Stimulated activated naive B cell treated with anti-CD40 and anti-IgM and Interleukin-4, amounts not matched to agents 10 μg/mL and 1 μg/mL and 100 μg/mL, for 72 hours (primary cell): Measurements from ENCODE around the gene RAD9A.

ENCODE experiments used
- ATAC-seq, 2 donors: fragments of 150-1000 bp; cut with Tn5 transposase; replicated peaks; 2 replicates each; pipeline ENCODE4 v1.10.0; 2021; ENCODE audit warnings: moderate library complexity in 1 of 2
- DNase-seq: peaks from one replicate; pipeline ENCODE4 v3.0.0; 2021
- H3K27ac Mint-ChIP-seq: one replicate; pipeline ENCODE4 v1.8.0; 2022; ENCODE audit warnings: mild to moderate bottlenecking, mixed read lengths
- H3K27me3 Mint-ChIP-seq, 2 donors: one replicate each; pipeline ENCODE4 v1.8.0; 2022; ENCODE audit warnings: mixed read lengths in 2 of 2
- H3K36me3 Mint-ChIP-seq, 2 donors: one replicate each; pipeline ENCODE4 v1.8.0; 2022; ENCODE audit warnings: mixed read lengths in 2 of 2, mild to moderate bottlenecking in 1 of 2
- H3K4me1 Mint-ChIP-seq, 2 donors: one replicate each; pipeline ENCODE4 v1.8.0; 2022; ENCODE audit warnings: mixed read lengths in 2 of 2, mild to moderate bottlenecking in 1 of 2
- H3K4me3 Mint-ChIP-seq, 2 donors: one replicate each; pipeline ENCODE4 v1.8.0; 2022; ENCODE audit warnings: mild to moderate bottlenecking in 2 of 2, mixed read lengths in 2 of 2, moderate library complexity in 1 of 2
- H3K9me3 Mint-ChIP-seq, 2 donors: one replicate each; pipeline ENCODE4 v1.8.0; 2022; ENCODE audit warnings: mixed read lengths in 2 of 2, mild to moderate bottlenecking in 1 of 2

The RAD9A gene

DNA sequence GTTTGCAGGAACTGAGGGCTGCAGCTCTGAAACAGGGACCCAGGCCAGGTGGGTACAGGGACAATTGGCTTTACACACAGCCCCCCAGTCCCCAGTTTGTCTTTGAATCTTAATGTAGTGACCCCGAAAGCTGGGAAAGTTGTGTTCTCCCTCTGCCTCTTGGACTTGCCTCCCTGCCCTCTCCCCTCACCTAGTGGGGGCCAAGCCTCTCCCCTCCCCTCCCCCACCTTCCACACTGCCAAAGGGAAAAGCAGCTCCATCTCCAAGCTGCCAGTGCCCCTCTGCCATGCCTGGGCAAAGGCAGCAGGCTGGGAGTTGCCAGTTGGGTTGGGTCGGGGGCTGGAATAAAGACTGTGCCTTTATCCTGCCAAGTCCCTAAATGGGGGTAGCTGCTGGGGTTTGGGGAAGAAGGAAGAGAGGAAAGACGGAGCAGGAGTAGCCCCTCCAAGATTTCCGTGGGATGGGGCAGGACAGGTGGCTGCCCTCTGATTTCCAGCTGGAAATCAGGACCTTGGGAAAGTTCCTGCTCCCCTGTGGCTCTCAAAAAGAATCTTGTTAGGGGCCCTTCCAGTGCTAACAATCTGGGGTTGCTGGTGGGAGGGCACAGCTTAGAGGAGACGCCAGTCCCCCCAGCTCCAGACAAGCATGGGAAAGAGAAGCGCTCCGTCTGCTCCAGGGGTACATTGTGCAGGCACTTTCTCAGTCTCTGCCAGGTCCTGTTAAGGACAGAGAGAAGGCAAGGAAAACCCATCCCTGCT, 15.5 kb upstream of the RAD9A start:
- H3K4me3 Mint-ChIP-seq, result peak overlapping the region in 1 of 2 donors; percentile 21
- no peak overlapping the region for H3K27ac Mint-ChIP-seq

DNA sequence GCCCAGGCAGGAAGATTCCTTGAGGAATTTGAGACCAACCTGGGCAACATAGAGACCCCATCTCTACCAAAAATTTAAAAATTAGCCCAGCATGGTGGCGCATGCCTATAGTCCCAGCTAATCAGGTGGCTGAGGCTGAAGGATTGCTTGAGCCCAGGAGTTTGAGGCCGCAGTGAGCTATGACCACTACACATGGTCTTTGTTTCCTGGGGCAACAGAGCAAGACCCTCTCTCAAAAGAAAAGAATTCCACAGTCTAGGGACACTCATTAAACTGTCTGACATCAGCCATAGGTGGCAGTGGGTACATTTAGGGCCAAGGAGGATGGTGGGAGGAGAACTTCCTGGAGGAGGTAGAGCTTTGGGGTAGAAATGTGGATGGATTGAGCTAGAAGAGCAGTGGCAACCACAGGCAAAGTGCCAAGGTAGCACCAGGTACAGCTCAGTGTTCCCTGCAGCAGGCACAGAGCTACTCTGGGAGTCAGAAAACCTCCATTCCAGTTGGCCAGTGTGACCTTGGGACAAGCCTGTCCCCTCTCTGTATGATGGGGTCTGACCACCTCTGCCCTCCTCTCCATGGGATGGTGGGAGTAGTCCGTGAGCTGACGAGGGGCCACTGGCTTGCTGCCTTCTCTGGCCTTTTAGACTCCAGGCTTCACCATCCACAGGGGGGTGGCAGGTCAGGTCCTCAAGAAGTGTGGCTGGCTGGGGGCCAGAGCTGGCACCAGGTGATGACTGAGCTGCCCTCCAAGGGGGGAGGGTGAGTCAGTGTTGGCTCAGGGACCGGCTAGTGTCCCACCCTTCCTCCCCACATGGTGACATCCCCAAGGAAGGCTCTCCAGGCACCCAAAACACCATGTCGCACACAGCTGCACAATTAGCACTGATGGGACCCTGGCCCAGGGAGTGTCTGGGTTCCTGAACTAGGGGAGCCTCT, 14.6 kb upstream of the RAD9A start:
- no peak for ATAC-seq
- Mint-ChIP-seq H3K4me1 (peaks cover 37 to 56% of the 10 kb centered on the region in 2 donors), H3K9me3 (no peaks in the 10 kb centered on the region), H3K4me3 (no peak overlapping the region), H3K27ac (no peak overlapping the region), H3K36me3 (peaks cover 0 to 4% of the 10 kb centered on the region in 2 donors), H3K27me3 (no peaks in the 10 kb centered on the region)
- DNase-seq, result no peak

More for the DNA sequence above, 15.5 kb upstream of the RAD9A start:
- no peaks in the 10 kb centered on the region for H3K9me3 Mint-ChIP-seq
- H3K27me3 Mint-ChIP-seq, result no peaks in the 10 kb centered on the region
- ATAC-seq (no peak), DNase-seq (no peak)
- peaks cover 3 to 12% of the 10 kb centered on the region in 2 donors for H3K36me3 Mint-ChIP-seq
- H3K4me1 Mint-ChIP-seq, result peaks cover 43 to 57% of the 10 kb centered on the region in 2 donors

DNA sequence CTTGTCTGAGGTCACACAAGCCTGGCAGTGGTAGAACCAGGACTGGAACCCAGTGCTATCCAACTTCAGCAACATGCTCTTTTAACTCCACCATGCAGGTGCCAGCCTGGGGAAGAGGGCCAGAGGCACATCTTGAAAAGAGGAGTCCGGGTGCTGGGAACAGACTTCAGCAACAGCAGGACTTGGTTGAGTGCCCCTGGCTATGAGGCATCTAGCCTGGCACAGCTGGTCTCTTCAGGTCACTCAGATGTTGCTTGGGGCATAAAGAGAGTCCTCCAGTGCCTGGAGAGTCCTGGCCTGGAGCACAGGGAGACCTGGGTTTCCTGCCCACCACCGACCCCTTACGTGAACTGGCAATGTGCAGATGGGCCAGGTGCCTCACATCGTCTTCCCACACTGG, 13.2 kb upstream of the RAD9A start:
- peaks cover 41 to 61% of the 10 kb centered on the region in 2 donors for H3K4me1 Mint-ChIP-seq
- peaks cover 0 to 2% of the 10 kb centered on the region in 2 donors for H3K36me3 Mint-ChIP-seq
- no peaks in the 10 kb centered on the region for H3K27me3 Mint-ChIP-seq
- no peak for ATAC-seq
- DNase-seq, result no peak
- H3K4me3 Mint-ChIP-seq, result no peak overlapping the region
- no peaks in the 10 kb centered on the region for H3K9me3 Mint-ChIP-seq
- H3K27ac Mint-ChIP-seq, result peak overlapping the region; percentile 91

GRCh38 chr11:67379061-67380058, 12.4 kb upstream of the RAD9A start:
- DNase-seq (no peak), ATAC-seq (no peak)
- H3K4me3 Mint-ChIP-seq, result no peak overlapping the region
- no peaks in the 10 kb centered on the region for H3K9me3 Mint-ChIP-seq
- H3K36me3 Mint-ChIP-seq, result no peaks in the 10 kb centered on the region
- no peaks in the 10 kb centered on the region for H3K27me3 Mint-ChIP-seq
- H3K4me1 Mint-ChIP-seq, result peaks cover 37 to 53% of the 10 kb centered on the region in 2 donors
- peak overlapping the region; percentile 91 for H3K27ac Mint-ChIP-seq

DNA sequence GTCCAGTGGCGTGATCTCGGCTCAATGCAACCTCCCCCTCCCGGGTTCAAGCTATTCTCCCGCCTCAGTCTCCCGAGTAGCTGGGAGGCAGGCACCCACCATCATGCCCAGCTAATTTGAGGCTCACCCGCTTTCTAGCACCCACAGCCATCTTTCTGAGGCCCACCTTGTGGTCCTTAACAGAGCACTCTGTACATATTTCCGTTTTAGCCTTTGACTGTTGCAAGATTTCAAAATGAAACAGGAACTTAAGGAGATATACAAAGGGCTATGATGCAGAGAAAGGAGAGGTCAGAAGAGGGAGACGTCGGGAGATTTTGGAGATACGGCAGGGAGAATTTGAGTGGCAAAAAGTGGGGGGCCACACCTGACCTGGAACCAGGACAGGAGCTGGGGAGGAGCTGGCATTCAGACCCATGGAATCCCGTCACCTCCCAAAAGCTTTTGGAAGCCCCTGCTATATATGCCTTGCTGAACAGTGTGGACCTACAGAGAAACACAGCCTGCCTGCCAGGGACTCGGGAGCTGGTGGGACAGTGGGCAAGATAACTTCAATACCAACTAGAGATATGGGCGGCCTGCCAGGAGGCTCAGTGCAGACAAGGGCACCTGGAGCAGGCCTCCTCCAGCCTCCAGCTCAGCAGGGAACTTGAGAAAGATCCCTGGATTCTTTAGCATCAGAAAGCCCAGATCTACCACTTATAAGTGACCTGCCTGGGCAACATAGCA, 10.4 kb upstream of the RAD9A start:
- peak overlapping the region; percentile 34 to 42 for H3K4me3 Mint-ChIP-seq
- DNase-seq, result no peak
- H3K27me3 Mint-ChIP-seq, result no peaks in the 10 kb centered on the region
- no peaks in the 10 kb centered on the region for H3K36me3 Mint-ChIP-seq
- no peaks in the 10 kb centered on the region for H3K9me3 Mint-ChIP-seq
- H3K4me1 Mint-ChIP-seq, result peaks cover 31 to 47% of the 10 kb centered on the region in 2 donors
- ATAC-seq, result peak; percentile 76 to 78
- H3K27ac Mint-ChIP-seq, result peak overlapping the region; percentile 97

DNA sequence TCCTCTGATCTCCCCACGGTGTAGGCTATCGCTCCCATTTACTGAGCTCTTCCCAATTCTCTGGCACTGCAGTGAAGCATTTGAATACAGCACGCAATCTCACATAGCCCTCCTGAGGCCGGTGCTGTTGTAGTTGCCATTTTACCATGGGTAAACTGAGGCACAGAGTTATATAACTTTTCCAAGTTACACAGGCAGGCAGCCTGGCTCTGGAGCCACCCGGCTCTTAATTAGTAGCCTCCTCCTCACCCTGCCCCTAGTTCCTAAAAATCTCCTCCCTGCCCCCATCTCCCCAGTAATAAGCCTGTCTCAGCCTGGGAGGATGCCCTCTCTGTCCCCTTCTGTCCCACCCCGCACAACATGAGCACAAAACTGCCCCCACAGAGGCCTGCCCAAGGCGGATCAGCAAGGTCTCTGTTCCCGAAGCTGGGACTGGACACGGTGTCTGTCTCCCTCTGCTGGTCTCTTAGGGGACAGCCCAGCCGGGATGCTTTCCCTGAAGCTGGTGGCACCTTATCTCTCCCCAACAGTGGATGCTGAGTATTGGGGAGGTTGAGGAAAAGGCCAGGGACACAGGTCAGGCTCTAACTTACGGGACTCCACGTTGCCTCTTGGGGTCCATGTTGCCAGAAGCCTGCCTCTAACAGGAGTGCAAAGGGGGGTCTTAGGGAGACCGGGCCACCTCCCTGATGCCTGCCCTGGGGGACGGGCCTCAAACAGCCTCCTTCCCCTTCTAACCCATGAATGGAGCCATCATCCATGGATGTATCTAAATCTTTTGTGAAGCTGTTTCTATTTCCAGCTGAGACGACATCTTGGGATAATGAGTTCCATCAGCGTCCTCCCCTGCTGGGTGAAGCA, 9.3 kb upstream of the RAD9A start:
- Mint-ChIP-seq H3K4me3 (peak overlapping the region; percentile 7 to 68), H3K4me1 (peaks cover 27 to 50% of the 10 kb centered on the region in 2 donors), H3K27me3 (no peaks in the 10 kb centered on the region), H3K27ac (peak overlapping the region; percentile 94), H3K36me3 (no peaks in the 10 kb centered on the region), H3K9me3 (no peaks in the 10 kb centered on the region)
- peak; percentile 77 to 83 for ATAC-seq
- DNase-seq, result peak; percentile 82

GRCh38 chr11:67384851-67385366, 6.9 kb upstream of the RAD9A start:
- Mint-ChIP-seq H3K27me3 (no peaks in the 10 kb centered on the region), H3K27ac (no peak overlapping the region), H3K4me3 (no peak overlapping the region), H3K9me3 (no peaks in the 10 kb centered on the region), H3K36me3 (peaks cover 0 to 3% of the 10 kb centered on the region in 2 donors), H3K4me1 (peaks cover 24 to 45% of the 10 kb centered on the region in 2 donors)
- ATAC-seq, result no peak
- DNase-seq, result no peak

GRCh38 chr11:67387069-67387468, 4.7 kb upstream of the RAD9A start:
- H3K27ac Mint-ChIP-seq, result no peak overlapping the region

DNA sequence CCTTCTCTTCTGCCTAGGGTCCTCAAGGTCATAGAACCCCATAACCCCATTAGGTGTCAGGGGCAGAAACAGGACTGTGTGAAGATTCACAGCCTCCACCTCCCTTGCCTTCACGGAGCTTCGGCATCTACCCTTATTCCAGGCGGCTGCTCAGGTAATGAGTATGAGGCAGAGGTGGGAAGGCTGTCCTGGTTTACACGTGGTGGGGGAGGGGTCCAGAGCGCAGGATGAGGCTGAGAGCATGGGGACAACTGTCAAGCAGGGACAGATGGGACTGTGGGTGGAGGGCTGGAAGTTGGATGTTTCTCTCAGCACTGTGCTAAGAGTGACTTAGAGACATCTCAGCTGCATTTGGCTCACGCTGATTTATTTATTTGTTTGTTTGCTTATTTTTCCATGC, 4.3 kb upstream of the RAD9A start:
- DNase-seq (no peak), ATAC-seq (no peak)
- no peak overlapping the region for H3K27ac Mint-ChIP-seq
- no peak overlapping the region for H3K4me3 Mint-ChIP-seq
- H3K9me3 Mint-ChIP-seq, result no peaks in the 10 kb centered on the region
- H3K27me3 Mint-ChIP-seq, result no peaks in the 10 kb centered on the region
- H3K4me1 Mint-ChIP-seq, result peaks cover 19 to 41% of the 10 kb centered on the region in 2 donors
- H3K36me3 Mint-ChIP-seq, result peaks cover 1 to 3% of the 10 kb centered on the region in 2 donors

More at GRCh38 chr11:67387069-67387468, 4.7 kb upstream of the RAD9A start:
- no peak for ATAC-seq
- no peak for DNase-seq
- Mint-ChIP-seq H3K9me3 (no peaks in the 10 kb centered on the region), H3K36me3 (peaks cover 1 to 3% of the 10 kb centered on the region in 2 donors), H3K27me3 (no peaks in the 10 kb centered on the region), H3K4me1 (peaks cover 21 to 41% of the 10 kb centered on the region in 2 donors), H3K4me3 (no peak overlapping the region)

DNA sequence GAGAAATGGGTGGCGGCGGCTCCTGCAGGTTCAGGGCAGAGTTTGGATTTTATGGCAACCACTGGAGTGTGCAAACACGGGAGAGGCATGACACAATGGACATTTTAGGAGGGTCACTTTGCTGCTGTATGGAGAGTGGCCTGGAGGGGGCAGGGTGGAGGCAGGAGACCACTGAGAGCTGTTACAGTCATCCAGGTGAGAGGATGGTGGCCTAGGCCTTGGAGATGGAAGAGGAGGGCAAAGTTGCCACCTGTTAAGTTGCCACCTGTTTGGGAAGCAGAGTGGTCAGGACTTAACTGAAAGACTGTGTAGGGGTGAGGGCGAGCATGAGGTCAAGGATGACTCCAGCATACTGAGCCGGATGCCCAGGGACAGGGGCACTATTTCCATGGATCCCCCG, 2.3 kb upstream of the RAD9A start:
- Mint-ChIP-seq H3K9me3 (no peaks in the 10 kb centered on the region), H3K36me3 (peaks cover 7 to 8% of the 10 kb centered on the region in 2 donors), H3K4me1 (peaks cover 28 to 52% of the 10 kb centered on the region in 2 donors), H3K27ac (peak overlapping the region; percentile 53), H3K4me3 (peak overlapping the region; percentile 33 to 69), H3K27me3 (no peaks in the 10 kb centered on the region)
- DNase-seq, result no peak
- ATAC-seq, result peak; percentile 37 to 48

- peak overlapping the region; percentile 92 for H3K27ac Mint-ChIP-seq
- H3K4me1 Mint-ChIP-seq, result peaks cover 28 to 53% of the 10 kb centered on the region in 2 donors
- ATAC-seq, result no peak
Measured at GRCh38 chr11:67390947-67391303, 861 bp upstream of the RAD9A start.

DNA sequence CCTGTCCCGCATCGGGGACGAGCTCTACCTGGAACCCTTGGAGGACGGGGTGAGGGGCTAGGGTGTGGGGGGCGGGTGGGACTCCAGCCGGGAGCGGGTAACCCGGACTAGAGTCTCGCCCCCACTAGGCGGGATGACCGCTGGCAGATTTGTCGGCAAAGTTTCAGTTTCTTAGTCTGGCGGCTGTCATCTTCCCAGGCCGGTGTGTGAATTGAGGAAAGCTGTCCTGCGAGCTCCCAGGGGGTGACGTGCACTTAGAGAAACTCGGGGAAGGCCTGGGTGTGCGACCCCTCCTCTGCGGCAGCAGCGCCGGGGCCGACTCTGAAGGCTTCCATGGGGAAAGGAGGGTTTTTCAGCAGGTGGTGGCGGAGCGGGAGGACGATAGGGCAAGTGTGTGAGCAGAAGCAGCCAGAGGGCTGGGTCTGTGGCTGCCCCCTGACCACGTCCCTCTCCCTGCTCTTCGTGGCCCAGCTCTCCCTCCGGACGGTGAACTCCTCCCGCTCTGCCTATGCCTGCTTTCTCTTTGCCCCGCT, 463 bp downstream of the RAD9A start:
- ATAC-seq, result peak; percentile 6 to 9
- Mint-ChIP-seq H3K36me3 (peaks cover 15 to 19% of the 10 kb centered on the region in 2 donors), H3K4me1 (peaks cover 34 to 60% of the 10 kb centered on the region in 2 donors), H3K4me3 (peak overlapping the region; percentile 94 to 96), H3K27ac (peak overlapping the region; percentile 92), H3K27me3 (no peaks in the 10 kb centered on the region), H3K9me3 (no peaks in the 10 kb centered on the region)
- DNase-seq, result no peak

More at GRCh38 chr11:67390947-67391303, 861 bp upstream of the RAD9A start:
- Mint-ChIP-seq H3K36me3 (peaks cover 8 to 11% of the 10 kb centered on the region in 2 donors), H3K9me3 (no peaks in the 10 kb centered on the region), H3K4me3 (peak overlapping the region; percentile 94 to 96), H3K27me3 (no peaks in the 10 kb centered on the region)
- no peak for DNase-seq
